Type B pancreatic cell (in vitro differentiated cells): Measurements from ENCODE around the gene NEU4. TPM values are rescaled to one million over a fixed set of nuclear protein-coding genes. Genes with fewer than 3 reads are reported as not detected.

Source experiments
- DNase-seq: peaks from one replicate; pipeline ENCODE4 v3.0.0; 2021; ENCODE audit warnings: mixed read lengths; ENCODE audit not compliant: unreplicated experiment; ENCODE audit errors: extremely low spot score
- H3K27ac Mint-ChIP-seq: 2 replicates; pipeline ENCODE4 v1.8.0; 2021; ENCODE audit warnings: mild to moderate bottlenecking, mixed read lengths
- H3K27me3 Mint-ChIP-seq: 2 replicates; pipeline ENCODE4 v1.8.0; 2021; ENCODE audit warnings: mixed read lengths
- H3K36me3 Mint-ChIP-seq: 2 replicates; pipeline ENCODE4 v1.8.0; 2021; ENCODE audit warnings: mixed read lengths
- H3K4me1 Mint-ChIP-seq: one replicate; pipeline ENCODE4 v1.8.0; 2021; ENCODE audit warnings: mixed read lengths; ENCODE audit not compliant: unreplicated experiment
- H3K4me3 Mint-ChIP-seq: 2 replicates; pipeline ENCODE4 v1.8.0; 2021; ENCODE audit warnings: mild to moderate bottlenecking, mixed read lengths
- H3K9me3 Mint-ChIP-seq: 2 replicates; pipeline ENCODE4 v1.8.0; 2021; ENCODE audit warnings: mixed read lengths
- CTCF ChIP-seq: fragments of 200-600 bp; sonication (generic); conservative IDR thresholded peaks from 2 replicates; pipeline ENCODE4 v1.5.0; 2021; ENCODE audit warnings: antibody characterized with exemption, mild to moderate bottlenecking
- total RNA-seq: library from RNA; stranded (reverse); gene quantifications from 2 replicates; pipeline ENCODE4 v1.2.1, GENCODE V29; 2021; ENCODE audit warnings: low replicate concordance

The NEU4 gene
- total RNA-seq, 1 donor from 2014 or later: 0.51 TPM

- H3K36me3 Mint-ChIP-seq: no peaks in the 10 kb centered on the region
- no peak for DNase-seq
- peaks cover 13% of the 10 kb centered on the region for H3K4me1 Mint-ChIP-seq
- H3K9me3 Mint-ChIP-seq: no peaks in the 10 kb centered on the region
- H3K4me3 Mint-ChIP-seq: peak overlapping the region; percentile 69
- peak overlapping the region; percentile 68 for H3K27ac Mint-ChIP-seq
- TF ChIP-seq CTCF: no peak
- H3K27me3 Mint-ChIP-seq: peaks cover 10% of the 10 kb centered on the region
Observed at GRCh38 chr2:241808051-241808720, 807 bp upstream of the NEU4 start.

- H3K27me3 Mint-ChIP-seq: peaks cover 10% of the 10 kb centered on the region
- DNase-seq: peak; percentile 60
- TF ChIP-seq CTCF: no peak
- no peak overlapping the region for H3K27ac Mint-ChIP-seq
- no peaks in the 10 kb centered on the region for H3K36me3 Mint-ChIP-seq
- H3K4me1 Mint-ChIP-seq: peaks cover 13% of the 10 kb centered on the region
- no peak overlapping the region for H3K4me3 Mint-ChIP-seq
- no peaks in the 10 kb centered on the region for H3K9me3 Mint-ChIP-seq
Observed at GRCh38 chr2:241809383-241810306, 652 bp downstream of the NEU4 start.

- Mint-ChIP-seq H3K4me3 (no peak overlapping the region), H3K27ac (no peak overlapping the region), H3K27me3 (peaks cover 10% of the 10 kb centered on the region), H3K36me3 (no peaks in the 10 kb centered on the region), H3K9me3 (no peaks in the 10 kb centered on the region), H3K4me1 (peaks cover 13% of the 10 kb centered on the region)
- TF ChIP-seq CTCF: no peak
- DNase-seq: peak; percentile 68
Observed at GRCh38 chr2:241810307-241811200, 1.6 kb downstream of the NEU4 start.

- H3K27ac Mint-ChIP-seq: no peak overlapping the region
- DNase-seq: peak; percentile 68
- peaks cover 13% of the 10 kb centered on the region for H3K4me1 Mint-ChIP-seq
- H3K36me3 Mint-ChIP-seq: no peaks in the 10 kb centered on the region
- no peak overlapping the region for H3K4me3 Mint-ChIP-seq
- peaks cover 10% of the 10 kb centered on the region for H3K27me3 Mint-ChIP-seq
- no peak for TF ChIP-seq CTCF
- H3K9me3 Mint-ChIP-seq: no peaks in the 10 kb centered on the region
Observed at GRCh38 chr2:241811201-241811951, 2.4 kb downstream of the NEU4 start.
